AG09319 (cell line): ENCODE data around the gene DUS4L.

Experiments
- DNase-seq: peaks from one replicate; pipeline ENCODE4 v3.0.0-alpha.2; 2010; ENCODE audit warnings: low read depth; ENCODE audit errors: extremely low read depth
- TF ChIP-seq, protein P1 (sequence below): IDR thresholded peaks from 2 replicates; pipeline ENCODE4 v1.5.1; 2011; ENCODE audit warnings: low read depth, mild to moderate bottlenecking, inconsistent platforms, low read length, moderate library complexity

Gene DUS4L

DNA sequence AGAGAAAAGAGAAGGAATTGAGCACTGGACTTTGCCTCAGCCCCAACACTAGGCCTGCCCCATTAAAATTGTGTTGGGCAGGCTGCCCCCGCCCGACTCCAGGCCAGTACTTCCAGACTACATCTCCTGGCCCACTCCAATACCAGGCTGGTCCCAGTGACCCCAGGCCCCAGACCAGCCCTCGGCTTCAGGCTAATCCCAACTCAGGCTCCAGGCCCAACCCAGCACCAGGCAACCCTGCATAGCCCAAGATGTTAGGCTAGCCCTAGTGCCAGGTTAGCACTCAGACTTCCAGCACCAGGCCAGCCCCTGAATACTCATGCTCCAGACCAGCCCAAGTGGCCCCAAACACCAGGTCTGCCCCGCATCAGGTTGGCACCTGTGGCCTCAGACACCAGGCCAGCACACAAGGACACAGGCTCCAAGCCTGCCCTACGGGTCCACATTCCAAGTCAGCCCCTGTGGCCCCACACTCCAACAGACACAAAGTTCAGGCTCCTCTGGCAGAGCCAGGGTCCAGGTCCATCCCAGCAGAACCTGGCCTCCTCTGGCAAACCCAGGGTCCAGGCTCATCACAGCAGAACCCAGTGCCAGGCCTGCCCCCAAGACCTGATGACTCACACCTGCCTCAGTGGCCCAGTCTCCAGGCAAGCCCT, 20.3 kb upstream of the DUS4L start:
- no peak for DNase-seq
- TF ChIP-seq, protein P1, sequence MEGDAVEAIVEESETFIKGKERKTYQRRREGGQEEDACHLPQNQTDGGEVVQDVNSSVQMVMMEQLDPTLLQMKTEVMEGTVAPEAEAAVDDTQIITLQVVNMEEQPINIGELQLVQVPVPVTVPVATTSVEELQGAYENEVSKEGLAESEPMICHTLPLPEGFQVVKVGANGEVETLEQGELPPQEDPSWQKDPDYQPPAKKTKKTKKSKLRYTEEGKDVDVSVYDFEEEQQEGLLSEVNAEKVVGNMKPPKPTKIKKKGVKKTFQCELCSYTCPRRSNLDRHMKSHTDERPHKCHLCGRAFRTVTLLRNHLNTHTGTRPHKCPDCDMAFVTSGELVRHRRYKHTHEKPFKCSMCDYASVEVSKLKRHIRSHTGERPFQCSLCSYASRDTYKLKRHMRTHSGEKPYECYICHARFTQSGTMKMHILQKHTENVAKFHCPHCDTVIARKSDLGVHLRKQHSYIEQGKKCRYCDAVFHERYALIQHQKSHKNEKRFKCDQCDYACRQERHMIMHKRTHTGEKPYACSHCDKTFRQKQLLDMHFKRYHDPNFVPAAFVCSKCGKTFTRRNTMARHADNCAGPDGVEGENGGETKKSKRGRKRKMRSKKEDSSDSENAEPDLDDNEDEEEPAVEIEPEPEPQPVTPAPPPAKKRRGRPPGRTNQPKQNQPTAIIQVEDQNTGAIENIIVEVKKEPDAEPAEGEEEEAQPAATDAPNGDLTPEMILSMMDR, result no peak

DNA sequence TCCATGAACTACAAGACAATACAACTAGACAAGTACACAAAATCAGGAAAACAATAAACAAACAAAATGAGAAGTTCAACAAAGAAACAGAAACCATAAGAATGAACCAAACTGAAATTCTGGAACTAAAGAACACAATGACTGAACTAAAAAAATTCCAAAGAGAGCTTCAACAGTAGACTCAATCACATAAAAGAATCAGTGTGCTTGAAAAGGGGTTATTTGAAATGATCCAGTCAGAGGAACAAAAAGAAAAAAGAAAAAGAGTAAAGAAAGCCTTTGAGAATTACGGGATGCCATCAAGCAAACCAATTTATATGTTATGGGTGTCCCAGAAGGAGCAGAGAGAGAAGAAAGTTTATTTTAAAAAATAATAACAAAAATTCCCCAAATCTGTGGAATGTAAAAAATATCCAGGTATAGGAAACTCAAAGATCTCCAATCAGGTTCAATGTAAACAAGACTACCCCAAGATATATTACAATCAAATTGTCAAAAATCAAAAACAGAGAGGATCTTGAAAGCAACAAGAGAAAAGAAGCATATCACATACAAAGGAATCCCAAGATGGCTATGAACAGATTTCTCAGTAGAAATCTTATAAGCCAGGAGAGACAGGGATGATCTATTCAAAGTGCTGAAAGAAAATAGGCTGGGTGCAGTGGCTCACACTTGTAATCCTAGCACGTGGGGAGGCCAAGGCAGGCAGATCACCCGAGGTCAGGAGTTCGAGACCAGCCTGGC, 18.8 kb upstream of the DUS4L start:
- TF ChIP-seq, protein P1, result no peak
- DNase-seq, result no peak

DNA sequence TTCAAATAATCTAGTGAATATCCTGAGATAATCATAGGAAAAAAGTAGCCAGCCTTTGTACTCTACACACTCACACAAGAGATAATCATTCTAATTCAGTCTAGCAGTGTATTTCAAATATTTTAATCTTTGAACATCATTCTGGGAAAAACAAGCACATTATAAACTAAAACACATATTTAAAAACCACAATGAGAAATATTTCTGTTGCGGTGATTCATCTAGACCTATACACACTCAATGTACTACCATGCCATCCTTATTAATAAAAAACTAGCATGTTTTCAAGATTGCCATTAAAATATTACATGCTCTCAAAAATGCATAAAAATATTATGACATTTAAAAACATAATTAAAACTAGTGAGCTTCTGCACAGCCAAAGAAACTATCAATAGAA, 11.8 kb upstream of the DUS4L start:
- TF ChIP-seq, protein P1, result no peak

DNA sequence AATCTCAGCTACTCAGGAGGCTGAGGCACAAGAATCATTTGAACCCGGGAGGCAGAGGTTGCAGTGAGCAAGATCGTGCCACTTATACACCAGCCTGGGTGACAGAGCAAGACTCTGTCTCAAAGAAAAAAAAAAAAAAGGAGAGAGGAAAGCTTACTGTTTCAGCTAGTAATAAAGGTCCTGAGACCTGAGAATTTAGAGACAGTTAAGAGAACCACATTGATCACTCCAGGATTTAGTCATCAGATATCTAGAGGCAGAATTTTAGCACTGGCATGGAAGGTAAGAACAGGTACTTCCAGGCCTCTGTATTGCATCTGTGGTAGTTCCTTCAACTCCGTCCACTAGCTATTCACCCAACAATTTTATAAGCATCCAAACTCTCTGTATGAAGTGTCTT, 7.9 kb upstream of the DUS4L start:
- TF ChIP-seq, protein P1, result no peak
- no peak for DNase-seq

More for the DNA sequence above, 11.8 kb upstream of the DUS4L start:
- no peak for DNase-seq

DNA sequence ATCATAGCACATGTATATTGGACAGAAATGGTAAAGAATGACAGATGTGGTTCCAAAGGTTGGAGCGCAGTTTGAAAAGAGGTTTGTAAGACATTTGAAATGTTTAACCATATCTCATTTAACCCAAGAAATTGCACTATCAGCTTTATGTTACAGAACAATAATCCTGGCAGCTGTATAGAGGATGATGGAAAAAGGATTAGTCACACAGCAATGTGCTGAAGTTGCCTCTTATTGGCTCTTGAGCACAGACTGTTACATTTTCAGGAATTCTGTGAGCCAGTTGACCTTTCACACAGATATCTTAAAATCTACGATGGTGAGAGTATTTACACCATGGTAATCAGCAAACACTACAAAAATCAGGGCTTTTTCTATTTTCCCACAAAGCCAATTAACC, 3.9 kb upstream of the DUS4L start:
- TF ChIP-seq, protein P1, result no peak
- no peak for DNase-seq

DNA sequence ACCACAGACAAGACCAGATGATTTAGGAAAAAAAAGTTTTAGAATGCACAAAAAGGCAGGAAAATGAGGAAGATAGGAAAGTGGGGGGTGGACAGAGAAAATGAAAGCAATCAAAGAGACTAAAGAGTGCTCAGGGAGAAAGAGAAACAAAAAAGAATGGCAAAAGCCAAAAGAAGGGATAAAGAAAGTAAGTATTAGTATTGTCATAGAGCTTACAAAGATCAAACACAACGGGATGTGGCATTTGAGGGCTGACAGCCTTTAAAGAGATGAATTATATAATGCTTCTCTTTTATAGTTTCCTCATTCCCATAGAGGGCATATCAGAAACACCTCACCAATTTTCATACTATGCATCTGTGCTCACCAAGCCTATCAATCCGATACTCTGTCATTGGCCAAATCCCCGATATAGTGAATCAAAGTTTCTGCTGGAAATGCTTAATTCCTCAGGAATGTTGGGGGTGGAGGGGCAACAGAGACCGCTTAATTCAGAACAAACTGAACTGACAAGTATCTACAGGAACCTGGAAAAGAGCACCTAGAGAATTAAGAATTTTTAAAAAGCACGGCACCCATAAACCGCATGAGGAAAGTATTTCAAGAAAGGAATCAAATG, 2.8 kb upstream of the DUS4L start:
- DNase-seq, result no peak
- TF ChIP-seq, protein P1, result no peak
